Fibroblast of mammary gland (primary cell): ENCODE results near the gene CASZ1.
A peak's percentile ranks its signal among the peaks of the same experiment; 100 is the strongest.

Source experiments
- DNase-seq: peaks from one replicate; pipeline ENCODE4 v3.0.0-alpha.2; 2010; ENCODE audit warnings: low read depth
- H3K4me3 ChIP-seq: 2 replicates; pipeline ENCODE4 v1.5.1; 2011; ENCODE audit warnings: low read depth, mild to moderate bottlenecking, low read length, moderate library complexity; ENCODE audit not compliant: control insufficient read depth
- CTCF ChIP-seq: conservative IDR thresholded peaks from 2 replicates; pipeline ENCODE4 v1.5.1; 2011; ENCODE audit warnings: low read depth, low read length, inconsistent platforms; ENCODE audit not compliant: control insufficient read depth, insufficient read depth

Gene CASZ1

GRCh38 chr1:10756842-10757241 is 39.6 kb downstream of the CASZ1 start:
- no peak for DNase-seq
- no peak for TF ChIP-seq CTCF
- no peak overlapping the region for H3K4me3 ChIP-seq

- DNase-seq: peak; percentile 8
- H3K4me3 ChIP-seq: no peak overlapping the region
- TF ChIP-seq CTCF: no peak
These were observed 40.4 kb downstream of the CASZ1 start for GRCh38 chr1:10755970-10756521.

- no peak for DNase-seq
These were observed 41.7 kb downstream of the CASZ1 start for GRCh38 chr1:10754568-10755329.

GRCh38 chr1:10753299-10753698 is 43.1 kb downstream of the CASZ1 start:
- TF ChIP-seq CTCF: no peak
- no peak for DNase-seq
- no peak overlapping the region for H3K4me3 ChIP-seq

More at GRCh38 chr1:10754568-10755329, 41.7 kb downstream of the CASZ1 start:
- no peak for TF ChIP-seq CTCF
- no peak overlapping the region for H3K4me3 ChIP-seq

- DNase-seq: no peak
- no peak for TF ChIP-seq CTCF
- no peak overlapping the region for H3K4me3 ChIP-seq
These were observed 44.8 kb downstream of the CASZ1 start for GRCh38 chr1:10751561-10752085.

- no peak for TF ChIP-seq CTCF
- no peak for DNase-seq
- H3K4me3 ChIP-seq: no peak overlapping the region
These were observed 45.3 kb downstream of the CASZ1 start for GRCh38 chr1:10751160-10751559.
